Esophagus squamous epithelium (tissue), 5 donors: ENCODE results near the gene OSGIN1. TPM values are rescaled to one million over a fixed set of nuclear protein-coding genes. Genes with fewer than 3 reads are reported as not detected.

Experiments used
- DNase-seq: peaks from one replicate; lab custom pipeline; 2025; lab: John Stamatoyannopoulos, UW
- H3K27ac ChIP-seq, 4 donors: fragments of 200-600 bp; sonication (generic); one replicate each; pipeline ENCODE4 v1.5.1; 2016 to 2019; ENCODE audit warnings: mild to moderate bottlenecking in 1 of 4
- H3K27me3 ChIP-seq, 4 donors: fragments of 200-600 bp; sonication (generic); 1 replicate in 3 of 4; 2 replicates in 1 of 4; pipeline versions ENCODE4 v1.5.1 to v1.6.0; 2017 to 2021; ENCODE audit warnings: antibody characterized with exemption in 1 of 4
- H3K36me3 ChIP-seq, 3 donors: fragments of 200-600 bp; sonication (generic); one replicate each; pipeline ENCODE4 v1.5.1; 2016 to 2019
- H3K4me1 ChIP-seq, 3 donors: fragments of 200-600 bp; sonication (generic); one replicate each; pipeline ENCODE4 v1.5.1; 2017 to 2019
- H3K4me3 ChIP-seq, 4 donors: fragments of 200-600 bp; sonication (generic); 1 replicate in 3 of 4; 2 replicates in 1 of 4; pipeline ENCODE4 v1.5.1; 2016 to 2019; ENCODE audit warnings: mild to moderate bottlenecking in 2 of 4, moderate library complexity in 1 of 4
- H3K9me3 ChIP-seq, 3 donors: fragments of 200-600 bp; sonication (generic); one replicate each; pipeline ENCODE4 v1.5.1; 2016 to 2019
- CTCF ChIP-seq, 6 experiments: fragments of 450-650 bp in 4 of 6; fragments of 200-600 bp in 2 of 6; sonication (generic) in 2 of 6; IDR thresholded peaks; one replicate each; pipeline ENCODE4 v1.5.1; 2016 to 2019; ENCODE audit warnings: antibody characterized with exemption in 6 of 6, mild to moderate bottlenecking in 4 of 6, moderate library complexity in 4 of 6
- POLR2A ChIP-seq, 4 donors: fragments of 450-650 bp; IDR thresholded peaks; one replicate each; pipeline ENCODE4 v1.6.1; 2017; ENCODE audit warnings: antibody characterized with exemption in 4 of 4, mild to moderate bottlenecking in 4 of 4, moderate library complexity in 3 of 4
- whole genome bisulfite sequencing, 2 donors: methylation state at CpG; one replicate each; pipeline ENCODE4 v1.1.5; 2018; 5-methylcytosine and 5-hydroxymethylcytosine counted together
- intact Hi-C: fragments of 100-400 bp; cut with DNase I; formaldehyde crosslinking; loops from one replicate; pipeline ENCODE4 v1.15.0; 2022
- total RNA-seq, 4 donors: library from RNA; depleted of rRNA; stranded (reverse); fragments of >200 nt; gene quantifications; one replicate each; pipeline ENCODE4 v1.1.0, GENCODE V29; 2016
- donor health status: DM: yes; HTN: yes; CAD: no.

OSGIN1 gene
- total RNA-seq = 10 to 100 TPM in 2 of 4 donors, 1 to 10 TPM in 2; 5.0 to 27.6 (median 11.1) TPM

- DNase-seq = peak; percentile 63
- intact Hi-C loops = no loop called here
- peak within 1 kb of the TSS; percentile 92 to 98 (median 94) for H3K27ac ChIP-seq
- peak in 3 of 4 donors; percentile 64 to 87 (median 85) for TF ChIP-seq POLR2A (IDR thresholded peaks at IDR 0.05)
- peak in 1 of 6 experiments; percentile 3 for TF ChIP-seq CTCF (IDR thresholded peaks at IDR 0.05)
- H3K4me3 ChIP-seq = peak within 1 kb of the TSS; percentile 59 to 84 (median 66)
- H3K36me3 ChIP-seq = peaks cover 1 to 3% (median 3%) of the 10 kb centered on the region in 3 donors
- 0% methylated on average over 6 to 10 of the region's 30 CpGs for WGBS, 2 donors
- H3K27me3 ChIP-seq = no peaks in the 10 kb centered on the region
- H3K9me3 ChIP-seq = no peaks in the 10 kb centered on the region
- peaks cover 23 to 51% (median 29%) of the 10 kb centered on the region in 3 donors for H3K4me1 ChIP-seq
These were observed at the start of gene OSGIN1 for GRCh38 chr16:83952940-83953795. TSS of gene OSGIN1 (plus strand) at chr16:83953240. CDS start at chr16:83957672, 4,432 bp downstream.

GRCh38 chr16:83903751-83904150 is 49.3 kb upstream of the OSGIN1 start:
- intact Hi-C loops = no loop called here
- no peak overlapping the region for H3K4me3 ChIP-seq
- H3K36me3 ChIP-seq = peaks cover 0 to 35% (median 5%) of the 10 kb centered on the region in 3 donors
- H3K27me3 ChIP-seq = no peaks in the 10 kb centered on the region
- H3K27ac ChIP-seq = peak overlapping the region in 1 of 4 donors; percentile 57
- no peaks in the 10 kb centered on the region for H3K9me3 ChIP-seq
- TF ChIP-seq CTCF (IDR thresholded peaks at IDR 0.05) = no peak
- TF ChIP-seq POLR2A (IDR thresholded peaks at IDR 0.05) = no peak
- DNase-seq = no peak
- 62 to 67% methylated on average over 9 to 10 of the region's 10 CpGs for WGBS, 2 donors
- peaks cover 8 to 43% (median 10%) of the 10 kb centered on the region in 3 donors for H3K4me1 ChIP-seq

- H3K9me3 ChIP-seq = no peaks in the 10 kb centered on the region
- intact Hi-C loops = no loop called here
- TF ChIP-seq CTCF (IDR thresholded peaks at IDR 0.05) = no peak
- peaks cover 0 to 65% (median 5%) of the 10 kb centered on the region in 3 donors for H3K36me3 ChIP-seq
- H3K27me3 ChIP-seq = no peaks in the 10 kb centered on the region
- no peak overlapping the region for H3K27ac ChIP-seq
- WGBS, 2 donors = 76 to 78% methylated on average over 8 of the region's 8 CpGs
- no peak overlapping the region for H3K4me3 ChIP-seq
- peaks cover 0 to 20% (median 3%) of the 10 kb centered on the region in 3 donors for H3K4me1 ChIP-seq
- no peak for DNase-seq
These were observed 46.4 kb upstream of the OSGIN1 start for GRCh38 chr16:83906683-83907082.

- Histone ChIP-seq H3K4me3 (no peak overlapping the region), H3K27me3 (no peaks in the 10 kb centered on the region), H3K4me1 (peaks cover 0 to 18% (median 3%) of the 10 kb centered on the region in 3 donors), H3K9me3 (no peaks in the 10 kb centered on the region), H3K36me3 (peaks cover 0 to 69% (median 7%) of the 10 kb centered on the region in 3 donors), H3K27ac (no peak overlapping the region)
- no peak for TF ChIP-seq POLR2A (IDR thresholded peaks at IDR 0.05)
- TF ChIP-seq CTCF (IDR thresholded peaks at IDR 0.05) = no peak
- no peak for DNase-seq
- intact Hi-C loops = no loop called here
- 87 to 94% methylated on average over 8 of the region's 8 CpGs for WGBS, 2 donors
These were observed 45.9 kb upstream of the OSGIN1 start for GRCh38 chr16:83907111-83907510.

- WGBS, 2 donors = 78 to 81% methylated on average over 14 to 15 of the region's 15 CpGs
- no peak overlapping the region for H3K4me3 ChIP-seq
- intact Hi-C loops = no loop called here
- H3K36me3 ChIP-seq = peaks cover 0 to 75% (median 13%) of the 10 kb centered on the region in 3 donors
- H3K27ac ChIP-seq = no peak overlapping the region
- no peak for DNase-seq
- H3K27me3 ChIP-seq = no peaks in the 10 kb centered on the region
- no peaks in the 10 kb centered on the region for H3K9me3 ChIP-seq
- H3K4me1 ChIP-seq = peaks cover 0 to 16% (median 3%) of the 10 kb centered on the region in 3 donors
- TF ChIP-seq CTCF (IDR thresholded peaks at IDR 0.05) (no peak), POLR2A (IDR thresholded peaks at IDR 0.05) (no peak)
These were observed 45.3 kb upstream of the OSGIN1 start for GRCh38 chr16:83907631-83908250.
